PC-3 (cell line): ENCODE data around the gene TUBGCP2. TPM values are rescaled to one million over a fixed set of nuclear protein-coding genes. Genes with fewer than 3 reads are reported as not detected.

Source experiments
- ATAC-seq: fragments of 200-7000 bp; cut with Tn5 transposase; 2 replicates; pipeline ENCODE4 v1.9.1; 2020; ENCODE audit warnings: mild to moderate bottlenecking, moderate library complexity
- BruUV-seq: library from RNA; stranded (reverse); fragments of 400-500 nt; replicated peaks from 2 replicates; lab custom pipeline; 2021; lab: Mats Ljungman, UMichigan
- CTCF ChIA-PET: fragments of 300-600 bp; sonication (Branson Sonifier 250); formaldehyde crosslinking; loops from one replicate; lab custom pipeline; 2022; ENCODE audit warnings: antibody characterized with exemption; lab: Charles Lee
- POLR2A ChIA-PET: fragments of 300-600 bp; sonication (Branson Sonifier 250); formaldehyde crosslinking; loops from one replicate; lab custom pipeline; 2022; ENCODE audit warnings: antibody characterized with exemption; ENCODE audit not compliant: unreplicated experiment; lab: Charles Lee
- DNase-seq: peaks from one replicate; pipeline ENCODE4 v3.0.0-alpha.2; 2015
- H2AFZ ChIP-seq: fragments of 300-600 bp; sonication (generic); 2 replicates; pipeline ENCODE4 v1.6.0; 2016; ENCODE audit warnings: antibody characterized with exemption, low read length
- H3F3A ChIP-seq: fragments of 300-600 bp; sonication (generic); one replicate; pipeline ENCODE4 v1.6.0; 2017; ENCODE audit warnings: antibody characterized with exemption, low read length, control low read depth, mild to moderate bottlenecking; ENCODE audit not compliant: unreplicated experiment
- H3K27ac ChIP-seq: fragments of 300-600 bp; sonication (generic); 2 replicates; pipeline ENCODE4 v1.5.1; 2016; ENCODE audit warnings: mild to moderate bottlenecking, low read length
- H3K27me3 ChIP-seq: fragments of 300-600 bp; sonication (generic); 2 replicates; pipeline ENCODE4 v1.6.1; 2016; ENCODE audit warnings: low read length, mixed read lengths
- H3K36me3 ChIP-seq: fragments of 300-600 bp; sonication (generic); 2 replicates; pipeline ENCODE4 v1.6.1; 2016; ENCODE audit warnings: low read depth, mixed run types, low read length, mixed read lengths
- H3K4me1 ChIP-seq: fragments of 300-600 bp; sonication (generic); 2 replicates; pipeline ENCODE4 v1.5.1; 2016; ENCODE audit warnings: low read length; ENCODE audit not compliant: insufficient read depth
- H3K4me2 ChIP-seq: fragments of 300-600 bp; sonication (generic); 2 replicates; pipeline ENCODE4 v1.6.0; 2016; ENCODE audit warnings: low read length
- H3K4me3 ChIP-seq: fragments of 300-600 bp; sonication (generic); 2 replicates; pipeline ENCODE4 v1.5.1; 2016; ENCODE audit warnings: mild to moderate bottlenecking, low read length, mixed read lengths
- H3K79me2 ChIP-seq: fragments of 300-600 bp; sonication (generic); 2 replicates; pipeline ENCODE4 v1.6.1; 2017; ENCODE audit warnings: low read length, mixed read lengths
- H3K9ac ChIP-seq: fragments of 300-600 bp; sonication (generic); 2 replicates; pipeline ENCODE4 v1.6.0; 2016; ENCODE audit warnings: mild to moderate bottlenecking, low read length
- H3K9me2 ChIP-seq: fragments of 300-600 bp; sonication (generic); replicated peaks from 2 replicates; pipeline ENCODE4 v1.6.1; 2016; ENCODE audit warnings: mixed run types, low read length, mixed read lengths
- H3K9me3 ChIP-seq: fragments of 300-600 bp; sonication (generic); 2 replicates; pipeline ENCODE4 v1.6.1; 2016; ENCODE audit warnings: low read length, mixed read lengths
- H4K20me1 ChIP-seq: fragments of 300-600 bp; sonication (generic); 2 replicates; pipeline ENCODE4 v1.6.1; 2016; ENCODE audit warnings: low read length, mixed read lengths
- CTCF ChIP-seq: fragments of 300-600 bp; sonication (generic); conservative IDR thresholded peaks from 2 replicates; pipeline ENCODE4 v1.5.1; 2017; ENCODE audit warnings: antibody characterized with exemption, low read depth, mild to moderate bottlenecking, low read length
- EZH2 ChIP-seq: fragments of 300-600 bp; sonication (generic); IDR thresholded peaks from one replicate; pipeline ENCODE4 v1.6.1; 2017; ENCODE audit warnings: antibody characterized with exemption, mild to moderate bottlenecking, low read length; ENCODE audit not compliant: unreplicated experiment
- EZH2phosphoT487 ChIP-seq: fragments of 300-600 bp; sonication (generic); IDR thresholded peaks from 2 replicates; pipeline ENCODE4 v1.6.1; 2018; ENCODE audit warnings: mild to moderate bottlenecking, antibody characterized with exemption, low read length, borderline replicate concordance
- intact Hi-C: fragments of 100-400 bp; cut with micrococcal nuclease; formaldehyde crosslinking; loops from 2 replicates; pipeline ENCODE4 v1.9.0; 2023
- total RNA-seq: library from RNA; depleted of rRNA; stranded (reverse); fragments of >200 nt; gene quantifications from 2 replicates; pipeline ENCODE4 v1.2.3, GENCODE V29; 2014

The TUBGCP2 gene
- total RNA-seq, 1 experiment from 2014 or later: 72.9 TPM

- Histone ChIP-seq H3K9me2 (no peaks in the 10 kb centered on the region), H3K79me2 (no peaks in the 10 kb centered on the region), H4K20me1 (no peaks in the 10 kb centered on the region), H3K9ac (no peak overlapping the region), H3K4me2 (no peak overlapping the region), H3K4me1 (peaks cover 2% of the 10 kb centered on the region; the same call in 1 of the 2 replicates), H3K36me3 (no peaks in the 10 kb centered on the region), H3F3A (no peaks in the 10 kb centered on the region), H3K27me3 (peaks cover 31% of the 10 kb centered on the region), H3K4me3 (no peak overlapping the region), H3K27ac (no peak overlapping the region), H2AFZ (no peak overlapping the region), H3K9me3 (no peaks in the 10 kb centered on the region)
- POLR2A ChIA-PET: no interaction called here
- no TSS peak for BruUV-seq
- no peak for DNase-seq
- TF ChIP-seq CTCF (no peak), EZH2 (no peak), EZH2phosphoT487 (no peak)
- intact Hi-C loops: no loop called here
- CTCF ChIA-PET: no interaction called here
- ATAC-seq: no peak
These were observed 29.7 kb upstream of the TUBGCP2 start for GRCh38 chr10:133338080-133339071.

- H2AFZ ChIP-seq: no peak overlapping the region
- H3K36me3 ChIP-seq: no peaks in the 10 kb centered on the region
- intact Hi-C loops: no loop called here
- H3K4me1 ChIP-seq: no peaks in the 10 kb centered on the region
- H3K4me3 ChIP-seq: no peak overlapping the region
- ATAC-seq (no peak), DNase-seq (no peak)
- H3K79me2 ChIP-seq: no peaks in the 10 kb centered on the region
- CTCF ChIA-PET: no interaction called here
- no peak overlapping the region for H3K4me2 ChIP-seq
- no peaks in the 10 kb centered on the region for H3K9me3 ChIP-seq
- POLR2A ChIA-PET: no interaction called here
- TF ChIP-seq CTCF: no peak
- no peak for TF ChIP-seq EZH2phosphoT487
- no peak for TF ChIP-seq EZH2
- H4K20me1 ChIP-seq: no peaks in the 10 kb centered on the region
- H3K27me3 ChIP-seq: peaks cover 31% of the 10 kb centered on the region
- no peak overlapping the region for H3K27ac ChIP-seq
- BruUV-seq: no TSS peak
- no peaks in the 10 kb centered on the region for H3F3A ChIP-seq
- H3K9me2 ChIP-seq: no peaks in the 10 kb centered on the region
- H3K9ac ChIP-seq: no peak overlapping the region
These were observed 28.7 kb upstream of the TUBGCP2 start for GRCh38 chr10:133337370-133337725.
